ENCODE results near the gene SEPTIN11. TPM values are rescaled to one million over a fixed set of nuclear protein-coding genes. Genes with fewer than 3 reads are reported as not detected.

The SEPTIN11 gene
- total and polyA plus RNA-seq, 2 of the 8 experiments (the other 6 are each of a cell fraction or from before 2014, with no cell fraction given), result 32.2 to 110 TPM

DNA sequence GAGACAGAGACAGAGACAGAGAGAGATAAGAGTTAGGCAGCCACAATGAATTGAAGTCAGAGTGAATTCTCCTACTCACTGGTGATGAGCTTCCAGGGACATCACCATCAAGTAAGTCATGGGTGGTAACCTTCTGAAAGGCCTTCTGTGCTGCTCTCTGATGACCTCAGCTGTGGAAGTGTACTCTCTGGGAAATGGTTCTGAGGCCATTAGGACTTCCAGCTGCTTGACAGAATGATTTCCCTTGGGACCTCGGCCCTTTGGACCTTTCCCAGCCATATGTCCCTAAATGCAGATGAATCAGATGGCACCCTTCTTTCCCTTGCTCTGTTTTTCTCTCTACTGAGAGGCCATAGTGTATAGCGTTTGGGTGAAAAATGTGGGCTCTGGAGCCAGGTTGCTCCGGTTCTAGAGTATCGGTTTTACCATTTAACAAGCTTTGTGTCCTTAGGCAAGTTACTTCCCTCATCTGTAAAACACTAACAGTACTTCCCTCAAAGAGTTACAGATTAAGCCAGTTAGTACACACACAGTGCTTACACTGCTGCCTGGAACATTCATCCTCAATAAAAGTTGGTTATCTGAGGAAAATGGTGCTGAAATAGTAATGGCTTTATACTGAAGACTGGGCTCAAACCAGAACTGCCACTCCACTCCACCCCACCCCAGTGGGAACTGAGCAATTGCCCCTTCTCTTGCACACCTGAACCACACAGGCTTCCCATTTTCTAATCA lies 7.6 kb downstream of the SEPTIN11 start:
- Histone ChIP-seq H4K5ac (ENCODE audit: insufficient read length, low read depth, low read length) (no peak overlapping the region), H2AFZ (ENCODE audit: low read length) (no peak overlapping the region), H3K18ac (ENCODE audit: extremely low read depth, low read length) (no peak overlapping the region), H3K79me2 (ENCODE audit: control insufficient read depth in 1 of 2, insufficient read depth in 2 of 2, low read length in 2 of 2) (peaks cover 0 to 75% of the 10 kb centered on the region in 2 experiments; a peak in 3 of 4 replicates), H3K9me3 (ENCODE audit: insufficient read depth in 2 of 2, low read depth in 1 of 2, low read length in 1 of 2) (no peaks in the 10 kb centered on the region), H3K27ac (ENCODE audit: low read depth, low read length) (no peak overlapping the region), H3K14ac (ENCODE audit: insufficient read length) (no peak overlapping the region), H2AK5ac (ENCODE audit: low read depth, low read length) (no peak overlapping the region), H3K23me2 (ENCODE audit: low read depth, low read length) (no peaks in the 10 kb centered on the region), H3K4me1 (replicated peaks in 1 of 4; ENCODE audit: control insufficient read depth in 3 of 4, insufficient read depth in 4 of 4, low read length in 3 of 4) (peaks cover 0 to 3% (median 0%) of the 10 kb centered on the region in 4 experiments; a peak in 1 of 7 replicates), H3K4me3 (ENCODE audit: extremely low read depth in 1 of 4, insufficient read depth in 2 of 4, low read depth in 3 of 4, low read length in 4 of 4) (no peak overlapping the region), H4K20me1 (replicated peaks in 1 of 2; ENCODE audit: control insufficient read depth in 1 of 2, insufficient read depth in 2 of 2, low read length in 2 of 2) (peaks cover 0 to 4% of the 10 kb centered on the region in 2 experiments), H2BK12ac (ENCODE audit: low read depth, low read length) (no peak overlapping the region), H2BK5ac (ENCODE audit: low read depth, low read length) (no peak overlapping the region), H3K56ac (replicated peaks; ENCODE audit: insufficient read length, low read depth, low read length) (no peak overlapping the region), H4K8ac (ENCODE audit: extremely low read depth, insufficient read depth, low read length) (no peak overlapping the region), H2BK15ac (ENCODE audit: low read length) (no peak overlapping the region), H3K4me2 (ENCODE audit: insufficient read depth in 1 of 2, low read depth in 2 of 2, low read length in 2 of 2) (no peak overlapping the region), H3K27me3 (replicated peaks in 1 of 4; ENCODE audit: control insufficient read depth in 3 of 4, extremely low read depth in 1 of 4, insufficient read depth in 3 of 4, low read length in 3 of 4) (no peaks in the 10 kb centered on the region), H2BK20ac (ENCODE audit: low read length) (no peak overlapping the region), H3K23ac (ENCODE audit: insufficient read length) (no peak overlapping the region), H4K91ac (replicated peaks; ENCODE audit: insufficient read length, low read length) (no peak overlapping the region), H3K4ac (replicated peaks; ENCODE audit: insufficient read length, low read depth, low read length) (no peak overlapping the region), H3K79me1 (ENCODE audit: low read depth, low read length) (peaks cover 3% of the 10 kb centered on the region; the same call in 1 of the 2 replicates), H3K9ac (replicated peaks in 1 of 4; ENCODE audit: extremely low read depth in 1 of 4, low read depth in 3 of 4, low read length in 3 of 4) (no peak overlapping the region), H2BK120ac (replicated peaks; ENCODE audit: low read depth, low read length) (no peak overlapping the region), H3K36me3 (ENCODE audit: control insufficient read depth in 2 of 4, insufficient read depth in 4 of 4, low read length in 3 of 4) (no peaks in the 10 kb centered on the region)
- no peak for FAIRE-seq
- WGBS, 2 experiments (ENCODE audit: extremely low coverage in 1 of 2, insufficient coverage in 1 of 2, insufficient read length in 1 of 2, insufficient replicate concordance in 2 of 2, low coverage in 1 of 2, low lambda C conversion rate in 2 of 2, missing lambda C conversion rate in 1 of 2), result 90% methylated on average over 4 of the region's 4 CpGs; no CpG with 5 or more reads in 1 of the 2 experiments
- no peak for DNase-seq (ENCODE audit: low read depth in 1 of 2, low spot score in 2 of 2)
- ChIA-PET POLR2A (ENCODE audit: partially characterized antibody) (interaction anchor here (0.6 to 1.6 kb wide), 3 partner anchors 9 to 488 kb away, joined by 3 to 5 read pairs (median 3); no protein-coding TSS in a partner anchor), CTCF (ENCODE audit: partially characterized antibody) (interaction anchor here (0.9 to 1.5 kb wide), 2 partner anchors 88 to 330 kb away, joined by 3 to 4 read pairs; no protein-coding TSS in a partner anchor)
- TF ChIP-seq CHD2 (IDR thresholded peaks at IDR 0.05; ENCODE audit: low read length) (no peak), JUND (IDR thresholded peaks at IDR 0.05; ENCODE audit: low read length) (no peak), RFX5 (IDR thresholded peaks at IDR 0.05; ENCODE audit: borderline replicate concordance, low read depth, low read length) (no peak), SIN3A (conservative IDR thresholded peaks at IDR 0.05 in 1 of 2, IDR thresholded peaks at IDR 0.05 in 1 of 2; ENCODE audit: low read depth in 1 of 2, low read length in 2 of 2) (no peak), TBP (IDR thresholded peaks at IDR 0.05; ENCODE audit: low read depth, low read length) (no peak), GABPA (IDR thresholded peaks at IDR 0.05; ENCODE audit: borderline replicate concordance, insufficient read depth, low read length) (no peak), JUN (IDR thresholded peaks at IDR 0.05; ENCODE audit: low read depth, low read length) (no peak), BRCA1 (IDR thresholded peaks at IDR 0.05; ENCODE audit: low read depth, low read length) (no peak), FOSL1 (IDR thresholded peaks at IDR 0.05; ENCODE audit: insufficient read depth, low read depth, low read length) (no peak), EZH2 (IDR thresholded peaks at IDR 0.05; ENCODE audit: low read depth, low read length, severe bottlenecking) (no peak), RXRA (IDR thresholded peaks at IDR 0.05; ENCODE audit: insufficient read depth, low read depth, low read length) (no peak)
